GM06990 (cell line): ENCODE results near the gene GFAP.

ENCODE experiments used
- DNase-seq: peaks from one replicate; pipeline ENCODE4 v3.0.0-alpha.2; 2011; ENCODE audit not compliant: insufficient read length; ENCODE audit errors: extremely low read depth
- H3K27me3 ChIP-seq: replicated peaks from 2 replicates; pipeline ENCODE4 v1.6.0; 2011; ENCODE audit warnings: low read length; ENCODE audit not compliant: control insufficient read depth, insufficient read depth
- H3K36me3 ChIP-seq: 2 replicates; pipeline ENCODE4 v1.5.1; 2011; ENCODE audit warnings: low read length; ENCODE audit not compliant: control insufficient read depth, insufficient read depth
- H3K4me3 ChIP-seq: replicated peaks from 2 replicates; pipeline ENCODE4 v1.5.1; 2011; ENCODE audit warnings: low read depth, mild to moderate bottlenecking, control low read depth, low read length
- TF ChIP-seq, protein P1 (sequence below): IDR thresholded peaks from 2 replicates; pipeline ENCODE4 v1.5.1; 2011; ENCODE audit warnings: low read length, control low read depth, mild to moderate bottlenecking, inconsistent platforms; ENCODE audit not compliant: insufficient read depth, poor library complexity, severe bottlenecking

Gene GFAP

GRCh38 chr17:44919885-44920564 lies 4.7 kb upstream of the GFAP start:
- Histone ChIP-seq H3K27me3 (no peaks in the 10 kb centered on the region), H3K36me3 (no peaks in the 10 kb centered on the region), H3K4me3 (no peak overlapping the region)
- DNase-seq, result peak; percentile 55
- TF ChIP-seq, protein P1, sequence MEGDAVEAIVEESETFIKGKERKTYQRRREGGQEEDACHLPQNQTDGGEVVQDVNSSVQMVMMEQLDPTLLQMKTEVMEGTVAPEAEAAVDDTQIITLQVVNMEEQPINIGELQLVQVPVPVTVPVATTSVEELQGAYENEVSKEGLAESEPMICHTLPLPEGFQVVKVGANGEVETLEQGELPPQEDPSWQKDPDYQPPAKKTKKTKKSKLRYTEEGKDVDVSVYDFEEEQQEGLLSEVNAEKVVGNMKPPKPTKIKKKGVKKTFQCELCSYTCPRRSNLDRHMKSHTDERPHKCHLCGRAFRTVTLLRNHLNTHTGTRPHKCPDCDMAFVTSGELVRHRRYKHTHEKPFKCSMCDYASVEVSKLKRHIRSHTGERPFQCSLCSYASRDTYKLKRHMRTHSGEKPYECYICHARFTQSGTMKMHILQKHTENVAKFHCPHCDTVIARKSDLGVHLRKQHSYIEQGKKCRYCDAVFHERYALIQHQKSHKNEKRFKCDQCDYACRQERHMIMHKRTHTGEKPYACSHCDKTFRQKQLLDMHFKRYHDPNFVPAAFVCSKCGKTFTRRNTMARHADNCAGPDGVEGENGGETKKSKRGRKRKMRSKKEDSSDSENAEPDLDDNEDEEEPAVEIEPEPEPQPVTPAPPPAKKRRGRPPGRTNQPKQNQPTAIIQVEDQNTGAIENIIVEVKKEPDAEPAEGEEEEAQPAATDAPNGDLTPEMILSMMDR, result peak; percentile 84

GRCh38 chr17:44919411-44919810 lies 4.1 kb upstream of the GFAP start:
- Histone ChIP-seq H3K27me3 (no peaks in the 10 kb centered on the region), H3K36me3 (no peaks in the 10 kb centered on the region), H3K4me3 (no peak overlapping the region)
- no peak for DNase-seq
- TF ChIP-seq, protein P1, result no peak

DNA sequence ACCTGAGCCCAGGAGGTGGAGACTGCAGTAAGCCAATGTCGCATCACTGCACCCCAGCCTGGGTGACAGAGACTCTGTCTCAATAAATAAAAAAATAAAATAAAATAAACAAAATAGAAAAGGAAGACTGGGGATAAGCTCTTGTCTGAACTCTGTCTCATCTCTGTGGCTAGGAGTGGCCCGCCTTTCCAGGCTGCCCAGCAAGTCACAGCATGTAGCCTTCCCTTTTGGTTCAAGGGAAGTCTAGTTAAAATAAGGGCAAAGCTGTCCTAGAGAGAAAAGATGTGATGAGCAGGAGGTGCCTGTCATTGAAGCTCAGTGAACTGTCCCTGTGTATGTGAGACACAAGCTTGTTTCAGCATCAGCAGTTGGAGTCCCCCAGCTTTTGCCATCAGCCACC lies 2.7 kb upstream of the GFAP start:
- Histone ChIP-seq H3K4me3 (no peak overlapping the region), H3K36me3 (no peaks in the 10 kb centered on the region), H3K27me3 (no peaks in the 10 kb centered on the region)
- no peak for DNase-seq
- TF ChIP-seq, protein P1, result no peak

GRCh38 chr17:44917456-44917855 lies 2.2 kb upstream of the GFAP start:
- TF ChIP-seq, protein P1, result no peak
- no peaks in the 10 kb centered on the region for H3K36me3 ChIP-seq
- no peak overlapping the region for H3K4me3 ChIP-seq
- H3K27me3 ChIP-seq, result no peaks in the 10 kb centered on the region
- no peak for DNase-seq

DNA sequence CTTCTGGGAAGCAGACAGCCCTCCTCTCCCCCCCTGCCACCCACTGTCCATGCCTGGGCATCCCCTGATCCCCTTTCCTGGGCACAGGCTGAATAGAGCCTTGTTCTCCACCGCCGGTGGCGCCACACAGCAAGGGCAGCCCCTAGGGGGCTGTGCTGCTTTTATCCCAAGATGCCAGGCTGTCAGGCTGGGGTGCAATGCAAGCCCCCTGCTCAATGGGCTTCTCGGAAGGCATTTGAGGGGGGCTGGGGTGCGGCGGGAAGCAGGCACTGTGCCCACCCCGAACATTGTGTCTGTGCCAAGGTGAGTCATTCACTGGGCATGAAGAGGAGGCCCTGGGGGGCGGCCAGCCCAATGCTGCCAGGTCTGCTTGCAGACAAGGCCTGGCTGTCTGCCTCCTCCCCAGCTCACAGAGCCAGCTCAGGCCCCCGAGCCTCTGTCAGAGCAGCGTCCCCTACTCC lies 1.5 kb upstream of the GFAP start:
- Histone ChIP-seq H3K36me3 (no peaks in the 10 kb centered on the region), H3K4me3 (no peak overlapping the region), H3K27me3 (no peaks in the 10 kb centered on the region)
- TF ChIP-seq, protein P1, result no peak
- no peak for DNase-seq
